ENCODE data around the gene ABHD16A.

Gene ABHD16A

GRCh38 chr6:31660381-31661261 is 42.5 kb downstream of the ABHD16A start, which contains the start of gene C6orf47:
Gene C6orf47 (minus strand): TSS chr6:31660778. CDS start chr6:31659947, 831 bp downstream.
- DNase-seq = peak; percentile 93

- DNase-seq = no peak
Measured at GRCh38 chr6:31659649-31660380, 43.3 kb downstream of the ABHD16A start.

- DNase-seq = no peak
Measured at GRCh38 chr6:31658983-31659648, 44.0 kb downstream of the ABHD16A start.

- no peak for DNase-seq
Measured at GRCh38 chr6:31658158-31658688, 44.9 kb downstream of the ABHD16A start.

GRCh38 chr6:31657406-31658157 is 45.5 kb downstream of the ABHD16A start:
- DNase-seq = no peak

- no peak for DNase-seq
Measured at GRCh38 chr6:31655349-31656237, 47.5 kb downstream of the ABHD16A start, which contains the start of gene APOM. Gene APOM (plus strand): TSS chr6:31655894. CDS start chr6:31655967, 73 bp downstream.

- no peak for DNase-seq
Measured at GRCh38 chr6:31654574-31655348, 48.4 kb downstream of the ABHD16A start.

- no peak for DNase-seq
Measured at GRCh38 chr6:31652925-31653724, 50.0 kb downstream of the ABHD16A start.

GRCh38 chr6:31651602-31652191 is 51.4 kb downstream of the ABHD16A start:
- DNase-seq = no peak

GRCh38 chr6:31645325-31645724 is 57.8 kb downstream of the ABHD16A start:
- DNase-seq = no peak

GRCh38 chr6:31643818-31644454 is 59.2 kb downstream of the ABHD16A start:
- no peak for DNase-seq

GRCh38 chr6:31642798-31643570 is 60.1 kb downstream of the ABHD16A start:
- no peak for DNase-seq

- no peak for DNase-seq
Measured at GRCh38 chr6:31641370-31641769, 61.8 kb downstream of the ABHD16A start.

GRCh38 chr6:31640612-31641011 is 62.5 kb downstream of the ABHD16A start:
- DNase-seq = no peak

GRCh38 chr6:31639449-31639861 is 63.7 kb downstream of the ABHD16A start:
- no peak for DNase-seq

GRCh38 chr6:31639043-31639442 is 64.1 kb downstream of the ABHD16A start:
- DNase-seq = no peak
